CD1c-positive myeloid dendritic cell (primary cell): ENCODE measurements around the gene NRG2.

ENCODE experiments used
- DNase-seq: peaks from one replicate; pipeline ENCODE4 v3.0.0-alpha.2; 2016; ENCODE audit errors: extremely low spot score

Gene NRG2

GRCh38 chr5:139946440-139946839 is 96.7 kb downstream of the NRG2 start:
- peak; percentile 67 for DNase-seq

- peak; percentile 36 for DNase-seq
Measured at GRCh38 chr5:139946006-139946405, 97.1 kb downstream of the NRG2 start.

- DNase-seq = no peak
Measured at GRCh38 chr5:139942243-139942642, 100.9 kb downstream of the NRG2 start.

GRCh38 chr5:139930406-139930805 is 112.7 kb downstream of the NRG2 start:
- no peak for DNase-seq

- DNase-seq = no peak
Measured at GRCh38 chr5:139926797-139927503, 116.1 kb downstream of the NRG2 start.

- DNase-seq = no peak
Measured at GRCh38 chr5:139925650-139926640, 117.2 kb downstream of the NRG2 start.

GRCh38 chr5:139925216-139925562 is 117.9 kb downstream of the NRG2 start:
- no peak for DNase-seq

GRCh38 chr5:139924294-139925215 is 118.5 kb downstream of the NRG2 start:
- DNase-seq = no peak

GRCh38 chr5:139919308-139919707 is 123.8 kb downstream of the NRG2 start:
- DNase-seq = no peak

GRCh38 chr5:139915834-139916233 is 127.3 kb downstream of the NRG2 start:
- DNase-seq = no peak

GRCh38 chr5:139915266-139915665 is 127.8 kb downstream of the NRG2 start:
- no peak for DNase-seq

- DNase-seq = no peak
Measured at GRCh38 chr5:139914218-139914807, 128.8 kb downstream of the NRG2 start.

GRCh38 chr5:139912804-139913203 is 130.3 kb downstream of the NRG2 start:
- no peak for DNase-seq

- no peak for DNase-seq
Measured at GRCh38 chr5:139912158-139912557, 130.9 kb downstream of the NRG2 start.

GRCh38 chr5:139911425-139912120 is 131.5 kb downstream of the NRG2 start:
- DNase-seq = no peak

GRCh38 chr5:139910901-139911300 is 132.2 kb downstream of the NRG2 start:
- no peak for DNase-seq

- DNase-seq = no peak
Measured at GRCh38 chr5:139910036-139910435, 133.1 kb downstream of the NRG2 start.

GRCh38 chr5:139908749-139909148 is 134.3 kb downstream of the NRG2 start:
- DNase-seq = no peak

- DNase-seq = no peak
Measured at GRCh38 chr5:139906661-139907060, 136.4 kb downstream of the NRG2 start.

GRCh38 chr5:139904816-139905661 is 138.1 kb downstream of the NRG2 start:
- DNase-seq = no peak
